ENCODE results near the gene BTBD6.

DNA sequence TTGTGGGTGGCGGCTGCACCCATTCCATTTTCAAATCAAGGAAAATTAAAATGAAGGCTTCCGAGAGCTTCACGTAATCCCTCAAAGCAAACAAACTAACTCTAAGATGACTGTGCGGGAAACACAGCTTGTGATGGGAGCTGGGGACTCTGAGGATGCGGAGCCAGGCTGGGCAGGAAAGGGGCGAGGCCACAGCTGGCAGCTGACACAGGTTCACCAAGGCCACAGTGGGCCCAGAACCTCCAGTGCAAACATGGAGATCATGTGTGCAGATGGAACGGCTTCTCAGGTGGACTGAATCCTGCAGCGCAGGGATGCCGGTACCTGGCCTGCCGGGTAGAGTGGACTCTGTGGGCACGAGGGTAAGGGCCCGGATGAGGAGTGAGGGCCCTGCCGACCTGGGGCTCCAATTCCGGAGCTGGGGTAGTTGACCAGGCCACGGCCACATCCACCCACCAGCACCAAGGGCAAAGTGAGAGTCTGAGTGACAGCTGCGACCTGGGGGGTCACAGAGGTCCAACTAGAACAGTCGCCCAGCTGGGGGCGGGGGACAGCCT, 19.2 kb upstream of the BTBD6 start:
- TF ChIP-seq, protein P1, sequence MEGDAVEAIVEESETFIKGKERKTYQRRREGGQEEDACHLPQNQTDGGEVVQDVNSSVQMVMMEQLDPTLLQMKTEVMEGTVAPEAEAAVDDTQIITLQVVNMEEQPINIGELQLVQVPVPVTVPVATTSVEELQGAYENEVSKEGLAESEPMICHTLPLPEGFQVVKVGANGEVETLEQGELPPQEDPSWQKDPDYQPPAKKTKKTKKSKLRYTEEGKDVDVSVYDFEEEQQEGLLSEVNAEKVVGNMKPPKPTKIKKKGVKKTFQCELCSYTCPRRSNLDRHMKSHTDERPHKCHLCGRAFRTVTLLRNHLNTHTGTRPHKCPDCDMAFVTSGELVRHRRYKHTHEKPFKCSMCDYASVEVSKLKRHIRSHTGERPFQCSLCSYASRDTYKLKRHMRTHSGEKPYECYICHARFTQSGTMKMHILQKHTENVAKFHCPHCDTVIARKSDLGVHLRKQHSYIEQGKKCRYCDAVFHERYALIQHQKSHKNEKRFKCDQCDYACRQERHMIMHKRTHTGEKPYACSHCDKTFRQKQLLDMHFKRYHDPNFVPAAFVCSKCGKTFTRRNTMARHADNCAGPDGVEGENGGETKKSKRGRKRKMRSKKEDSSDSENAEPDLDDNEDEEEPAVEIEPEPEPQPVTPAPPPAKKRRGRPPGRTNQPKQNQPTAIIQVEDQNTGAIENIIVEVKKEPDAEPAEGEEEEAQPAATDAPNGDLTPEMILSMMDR (IDR thresholded peaks at IDR 0.05), result no peak
- TF ChIP-seq POLR2A (IDR thresholded peaks at IDR 0.05), result no peak
